RWPE2 (cell line): ENCODE results near the gene SLC15A2.

Experiments
- ATAC-seq: fragments of 200-7000 bp; cut with Tn5 transposase; 3 replicates; pipeline ENCODE4 v1.9.1; 2021; ENCODE audit warnings: low read depth
- DNase-seq: peaks from one replicate; pipeline ENCODE4 v3.0.0-alpha.2; 2020; ENCODE audit warnings: low spot score
- H3K27ac ChIP-seq: fragments of 450-650 bp; 2 replicates; pipeline ENCODE4 v1.5.1; 2017; ENCODE audit warnings: mild to moderate bottlenecking; ENCODE audit not compliant: poor library complexity, severe bottlenecking
- H3K27me3 ChIP-seq: fragments of 250-450 bp; sonication (Bioruptor Pico); 2 replicates; pipeline ENCODE4 v1.5.1; 2021; ENCODE audit warnings: mild to moderate bottlenecking, moderate library complexity; ENCODE audit not compliant: insufficient read depth, poor library complexity, severe bottlenecking
- H3K36me3 ChIP-seq: fragments of 250-450 bp; sonication (Bioruptor Pico); 2 replicates; pipeline ENCODE4 v1.5.1; 2020; ENCODE audit warnings: low read depth, mild to moderate bottlenecking, moderate library complexity
- H3K4me1 ChIP-seq: fragments of 250-450 bp; sonication (Bioruptor Pico); 2 replicates; pipeline ENCODE4 v1.5.1; 2021; ENCODE audit warnings: mild to moderate bottlenecking, moderate library complexity; ENCODE audit not compliant: insufficient read depth, poor library complexity, severe bottlenecking
- H3K4me3 ChIP-seq: fragments of 250-450 bp; sonication (Bioruptor Pico); 2 replicates; pipeline ENCODE4 v1.5.1; 2021; ENCODE audit warnings: mild to moderate bottlenecking, moderate library complexity; ENCODE audit not compliant: severe bottlenecking
- H3K9me3 ChIP-seq: fragments of 250-450 bp; sonication (Bioruptor Pico); 2 replicates; pipeline ENCODE4 v1.5.1; 2021; ENCODE audit warnings: mild to moderate bottlenecking, moderate library complexity; ENCODE audit not compliant: severe bottlenecking
- TF ChIP-seq, protein P1 (sequence below): fragments of 450-650 bp; IDR thresholded peaks from one replicate; pipeline ENCODE4 v1.5.1; 2017; ENCODE audit warnings: mild to moderate bottlenecking, moderate library complexity; ENCODE audit not compliant: poor library complexity, severe bottlenecking

Gene SLC15A2

DNA sequence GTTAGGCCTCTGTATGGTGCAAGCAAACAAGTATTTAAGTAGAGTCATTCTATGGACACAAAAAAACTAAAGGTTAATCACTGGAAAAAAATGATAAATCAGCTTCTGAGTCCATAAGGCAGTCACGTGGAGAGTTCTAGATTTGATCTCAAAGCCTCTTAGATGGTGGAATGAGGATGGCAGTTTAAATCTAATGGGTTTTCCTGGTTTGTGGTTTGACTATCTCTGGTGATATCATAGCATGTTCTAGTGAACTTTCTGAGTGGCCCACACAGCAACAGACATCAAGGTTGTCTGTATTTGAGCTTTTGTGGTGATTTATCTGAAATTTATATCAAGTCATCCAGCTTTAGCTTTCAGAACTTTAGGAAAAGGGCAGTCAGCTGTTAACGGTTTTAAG, 75.4 kb downstream of the SLC15A2 start:
- Histone ChIP-seq H3K9me3 (peaks cover 4% of the 10 kb centered on the region), H3K4me1 (peaks cover 26% of the 10 kb centered on the region), H3K27ac (peak overlapping the region; percentile 89), H3K27me3 (no peaks in the 10 kb centered on the region), H3K4me3 (no peak overlapping the region), H3K36me3 (no peaks in the 10 kb centered on the region)
- ATAC-seq: no peak
- TF ChIP-seq, protein P1, sequence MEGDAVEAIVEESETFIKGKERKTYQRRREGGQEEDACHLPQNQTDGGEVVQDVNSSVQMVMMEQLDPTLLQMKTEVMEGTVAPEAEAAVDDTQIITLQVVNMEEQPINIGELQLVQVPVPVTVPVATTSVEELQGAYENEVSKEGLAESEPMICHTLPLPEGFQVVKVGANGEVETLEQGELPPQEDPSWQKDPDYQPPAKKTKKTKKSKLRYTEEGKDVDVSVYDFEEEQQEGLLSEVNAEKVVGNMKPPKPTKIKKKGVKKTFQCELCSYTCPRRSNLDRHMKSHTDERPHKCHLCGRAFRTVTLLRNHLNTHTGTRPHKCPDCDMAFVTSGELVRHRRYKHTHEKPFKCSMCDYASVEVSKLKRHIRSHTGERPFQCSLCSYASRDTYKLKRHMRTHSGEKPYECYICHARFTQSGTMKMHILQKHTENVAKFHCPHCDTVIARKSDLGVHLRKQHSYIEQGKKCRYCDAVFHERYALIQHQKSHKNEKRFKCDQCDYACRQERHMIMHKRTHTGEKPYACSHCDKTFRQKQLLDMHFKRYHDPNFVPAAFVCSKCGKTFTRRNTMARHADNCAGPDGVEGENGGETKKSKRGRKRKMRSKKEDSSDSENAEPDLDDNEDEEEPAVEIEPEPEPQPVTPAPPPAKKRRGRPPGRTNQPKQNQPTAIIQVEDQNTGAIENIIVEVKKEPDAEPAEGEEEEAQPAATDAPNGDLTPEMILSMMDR: no peak
- no peak for DNase-seq

DNA sequence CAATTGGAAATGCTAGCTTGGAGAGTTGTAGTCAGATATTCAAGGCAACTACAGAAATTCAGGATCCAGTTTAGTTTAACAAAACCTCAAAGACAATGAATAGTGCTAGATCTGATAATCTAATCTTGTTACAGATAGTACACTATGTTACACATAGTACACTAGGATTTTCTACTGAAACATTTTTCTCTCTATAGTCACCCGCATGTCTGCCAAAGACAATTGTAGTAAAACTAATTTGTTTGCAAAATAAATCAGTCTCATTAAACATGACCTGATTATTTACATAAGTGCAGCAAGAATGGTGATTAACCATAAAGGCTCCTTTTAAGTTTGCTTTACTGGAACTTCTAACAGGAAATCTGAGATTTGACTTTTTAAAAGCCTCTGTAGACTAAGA, 75.8 kb downstream of the SLC15A2 start:
- no peaks in the 10 kb centered on the region for H3K27me3 ChIP-seq
- DNase-seq: no peak
- H3K4me1 ChIP-seq: peaks cover 30% of the 10 kb centered on the region
- H3K4me3 ChIP-seq: no peak overlapping the region
- peak overlapping the region; percentile 89 for H3K27ac ChIP-seq
- no peaks in the 10 kb centered on the region for H3K36me3 ChIP-seq
- peak; percentile 54 for ATAC-seq
- TF ChIP-seq, protein P1: no peak
- peaks cover 4% of the 10 kb centered on the region for H3K9me3 ChIP-seq

DNA sequence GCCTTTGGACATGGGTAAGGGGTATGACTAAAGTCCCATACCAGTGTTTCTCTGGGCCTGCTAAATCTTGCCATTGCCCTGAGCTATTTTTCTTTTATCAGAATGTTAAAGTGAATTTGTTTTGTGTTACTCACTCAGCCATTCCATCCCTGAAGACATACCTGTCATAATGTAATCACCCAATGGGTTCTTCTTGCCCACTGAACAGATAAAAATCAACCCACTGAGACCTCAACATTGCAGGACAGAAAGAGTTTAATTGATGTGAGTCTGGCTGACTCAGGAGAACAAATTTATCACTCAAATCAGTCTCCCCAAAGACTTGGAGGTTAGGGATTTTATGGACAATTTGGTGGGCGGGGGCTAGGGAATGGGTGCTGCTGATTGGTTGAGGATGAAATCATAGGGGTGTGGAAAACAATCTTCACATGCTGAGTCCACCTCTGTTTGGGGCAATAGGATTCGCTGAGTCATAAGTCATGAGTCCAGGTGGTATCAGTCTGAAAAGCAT, 80.5 kb downstream of the SLC15A2 start:
- Histone ChIP-seq H3K9me3 (no peaks in the 10 kb centered on the region), H3K4me3 (no peak overlapping the region), H3K36me3 (no peaks in the 10 kb centered on the region), H3K27me3 (no peaks in the 10 kb centered on the region), H3K27ac (peak overlapping the region; percentile 99), H3K4me1 (peaks cover 39% of the 10 kb centered on the region)
- TF ChIP-seq, protein P1: peak; percentile 4
- DNase-seq (no peak), ATAC-seq (peak; percentile 85)

DNA sequence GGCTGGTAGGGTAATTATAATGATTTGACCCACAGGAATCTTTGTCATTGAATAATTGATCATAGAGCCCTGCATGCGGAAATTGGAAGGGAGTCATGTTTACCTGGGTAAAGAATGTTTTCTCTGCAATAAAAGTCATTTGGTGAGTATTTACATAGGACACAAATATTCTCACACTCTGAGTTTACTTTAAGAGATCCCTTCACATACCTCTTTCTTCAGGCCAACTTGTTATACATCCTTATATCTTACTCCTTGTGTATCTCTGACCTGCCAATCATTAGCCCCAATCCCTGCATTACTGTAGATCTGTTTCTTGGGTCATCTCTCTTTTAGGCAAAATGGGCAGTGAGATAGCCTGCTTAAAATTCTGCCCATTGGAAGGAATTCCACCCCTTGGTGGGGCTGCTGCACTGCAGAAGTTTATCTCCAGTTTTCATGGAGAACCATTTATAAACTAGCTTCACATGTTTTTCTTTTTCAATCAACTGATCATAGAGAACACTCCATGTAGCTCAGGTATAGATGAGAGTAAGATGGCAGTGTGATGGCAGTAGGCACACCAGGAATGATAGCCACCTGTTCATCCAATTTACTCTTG, 81.6 kb downstream of the SLC15A2 start:
- Histone ChIP-seq H3K4me1 (peaks cover 36% of the 10 kb centered on the region), H3K4me3 (no peak overlapping the region), H3K27me3 (no peaks in the 10 kb centered on the region), H3K27ac (peak overlapping the region; percentile 99), H3K9me3 (no peaks in the 10 kb centered on the region), H3K36me3 (no peaks in the 10 kb centered on the region)
- TF ChIP-seq, protein P1: peak; percentile 12
- ATAC-seq (no peak), DNase-seq (no peak)

DNA sequence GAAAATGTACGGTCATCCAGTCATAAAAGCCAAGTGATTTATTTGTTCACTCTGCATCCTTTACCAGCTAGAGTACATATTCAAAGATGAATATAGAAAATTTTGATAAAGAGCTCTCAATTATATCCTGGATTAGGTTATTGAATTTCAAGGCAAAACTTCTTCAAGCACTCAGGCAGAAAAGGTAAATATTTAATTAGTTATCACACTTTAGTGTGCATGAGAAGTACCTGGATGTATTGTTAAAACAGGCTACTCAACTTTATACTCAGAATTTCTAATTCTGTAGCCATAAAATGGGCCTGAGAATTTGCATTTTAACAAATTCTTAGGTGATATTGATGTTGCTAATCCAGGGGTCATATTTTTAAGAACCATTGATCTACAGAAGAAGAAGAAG, 82.5 kb downstream of the SLC15A2 start:
- DNase-seq (no peak), ATAC-seq (no peak)
- TF ChIP-seq, protein P1: no peak
- Histone ChIP-seq H3K27me3 (no peaks in the 10 kb centered on the region), H3K9me3 (no peaks in the 10 kb centered on the region), H3K4me1 (peaks cover 36% of the 10 kb centered on the region), H3K4me3 (no peak overlapping the region), H3K27ac (peak overlapping the region; percentile 99), H3K36me3 (no peaks in the 10 kb centered on the region)
